GM12878 (cell line): ENCODE data around the gene CHD6. TPM values are rescaled to one million over a fixed set of nuclear protein-coding genes. Genes with fewer than 3 reads are reported as not detected.

Source experiments
- ATAC-seq: fragments of 200-7000 bp; cut with Tn5 transposase; 3 replicates; pipeline ENCODE4 v1.9.1; 2020; ENCODE audit warnings: mild to moderate bottlenecking, moderate library complexity
- BruUV-seq: library from RNA; stranded (reverse); fragments of 400-500 nt; replicated peaks from 2 replicates; lab custom pipeline; 2021; lab: Mats Ljungman, UMichigan
- CTCF ChIA-PET: fragments of 300-600 bp; sonication (Branson Sonifier 250); formaldehyde crosslinking; extraction: SDS; loops from one replicate; lab custom pipeline; 2021; ENCODE audit warnings: inconsistent platforms; lab: Yijun Ruan, JAX
- POLR2A ChIA-PET: fragments of 350-600 bp; formaldehyde crosslinking; extraction: SDS; loops from one replicate; lab custom pipeline; 2021; ENCODE audit warnings: inconsistent platforms; lab: Charles Lee
- RAD21 ChIA-PET: fragments of 300-600 bp; sonication (Branson Sonifier 250); formaldehyde crosslinking; loops from one replicate; lab custom pipeline; 2023; ENCODE audit warnings: antibody characterized with exemption; ENCODE audit not compliant: unreplicated experiment; lab: Charles Lee
- SMC1A ChIA-PET: fragments of 300-600 bp; sonication (Branson Sonifier 250); formaldehyde crosslinking; loops from one replicate; lab custom pipeline; 2023; ENCODE audit not compliant: unreplicated experiment, uncharacterized antibody; lab: Charles Lee
- DNase-seq: peaks from one replicate; pipeline ENCODE4 v3.0.0-alpha.2; 2011; ENCODE audit warnings: low read depth, low spot score
- FAIRE-seq: peaks from 3 replicates; lab custom pipeline; 2011; peaks lifted over from hg19 to GRCh38; lab: Jason Lieb, UNC
- H2AFZ ChIP-seq: 2 replicates; pipeline ENCODE4 v1.6.0; 2011; ENCODE audit warnings: low read depth, low read length, control low read depth; ENCODE audit not compliant: control insufficient read depth
- H3K27ac ChIP-seq: 2 replicates; pipeline ENCODE4 v1.5.1; 2011; ENCODE audit warnings: control low read depth; ENCODE audit not compliant: control insufficient read depth, insufficient read depth
- H3K27me3 ChIP-seq, 2 experiments: replicated peaks in 1 of 2; 2 replicates each; pipeline versions ENCODE4 v1.6.0 to v1.6.1; 2011; ENCODE audit warnings: low read length in 1 of 2; ENCODE audit not compliant: control insufficient read depth in 2 of 2, insufficient read depth in 2 of 2
- H3K36me3 ChIP-seq, 2 experiments: 2 replicates each; pipeline ENCODE4 v1.5.1; 2011; ENCODE audit warnings: low read length in 1 of 2; ENCODE audit not compliant: control insufficient read depth in 2 of 2, insufficient read depth in 2 of 2
- H3K4me1 ChIP-seq: 2 replicates; pipeline ENCODE4 v1.6.1; 2011; ENCODE audit warnings: mild to moderate bottlenecking, low read length, moderate library complexity, mixed read lengths; ENCODE audit not compliant: control insufficient read depth, insufficient read depth
- H3K4me2 ChIP-seq: 2 replicates; pipeline ENCODE4 v1.6.0; 2011; ENCODE audit warnings: control low read depth; ENCODE audit not compliant: control insufficient read depth, insufficient read depth
- H3K4me3 ChIP-seq: fragments of 200-600 bp; sonication (generic); 2 replicates; pipeline ENCODE4 v1.5.1; 2016
- H3K79me2 ChIP-seq: 2 replicates; pipeline ENCODE4 v1.6.0; 2011; ENCODE audit warnings: low read length; ENCODE audit not compliant: control insufficient read depth, insufficient read depth
- H3K9ac ChIP-seq: 2 replicates; pipeline ENCODE4 v1.8.0; 2011; ENCODE audit warnings: low read length, control low read depth, mixed read lengths; ENCODE audit not compliant: control insufficient read depth, insufficient read depth
- H3K9me3 ChIP-seq: replicated peaks from 3 replicates; pipeline ENCODE4 v1.5.1; 2011; ENCODE audit warnings: mild to moderate bottlenecking, low read length; ENCODE audit not compliant: control insufficient read depth, insufficient read depth
- H4K20me1 ChIP-seq: 2 replicates; pipeline ENCODE4 v1.6.0; 2011; ENCODE audit not compliant: control insufficient read depth, insufficient read depth
- KDM1A ChIP-seq: fragments of 200-600 bp; sonication (generic); IDR thresholded peaks from 2 replicates; pipeline ENCODE4 v1.6.1; 2016; ENCODE audit warnings: borderline replicate concordance
- MTA2 ChIP-seq: fragments of 450-650 bp; IDR thresholded peaks from 2 replicates; pipeline ENCODE4 v1.6.1; 2016; ENCODE audit warnings: low read depth, mild to moderate bottlenecking, moderate library complexity
- STAT1 ChIP-seq: fragments of 450-650 bp; conservative IDR thresholded peaks from 2 replicates; pipeline ENCODE4 v1.6.1; 2014; ENCODE audit warnings: antibody characterized with exemption, mild to moderate bottlenecking
- ZNF384 ChIP-seq: IDR thresholded peaks from 2 replicates; pipeline ENCODE4 v1.6.1; 2012; ENCODE audit warnings: low read depth, mild to moderate bottlenecking, low read length, improper control_type of control experiment, borderline replicate concordance
- WGBS: methylation state at CpG from one replicate; pipeline ENCODE4 v1.1.6; 2016; ENCODE audit warnings: low lambda C conversion rate; ENCODE audit not compliant: insufficient replicate concordance, insufficient coverage; ENCODE audit errors: missing lambda C conversion rate; 5-methylcytosine and 5-hydroxymethylcytosine counted together
- in situ Hi-C: fragments of 300-500 bp; cut with MboI; formaldehyde crosslinking; loops from 9 replicates; pipeline ENCODE4 v1.14.3; 2018; ENCODE audit warnings: mixed read lengths
- intact Hi-C: fragments of 100-400 bp; cut with micrococcal nuclease; formaldehyde crosslinking; loops from one replicate; pipeline ENCODE4 v1.14.2; 2022; ENCODE audit not compliant: unreplicated experiment
- polyA plus RNA-seq, 11 experiments: library from polyadenylated mRNA; depleted of rRNA in 4 of 11; unstranded in 6 of 11; stranded (reverse) in 5 of 11; fragments of >200 nt; fragmentation: Nextera tagmentation in 4 of 11; fragmentation: Illumina TruSeq in 1 of 11; extraction: Ambion mirVana in 4 of 11; extraction: Trizol in 1 of 11; gene quantifications; 1 replicate in 1 of 11; 2 replicates in 10 of 11; pipeline versions ENCODE4 v1.2.1 to v1.2.3, GENCODE V29; 2011 to 2016; ENCODE audit warnings: inconsistent platforms in 2 of 11, missing spikeins in 2 of 11, low read depth in 1 of 11
- total RNA-seq, 4 experiments: library from RNA; depleted of rRNA in 3 of 4; stranded (reverse); fragments of >200 nt in 3 of 4; fragmentation: Illumina TruSeq in 1 of 4; extraction: Trizol in 1 of 4; gene quantifications; 2 replicates each; pipeline versions ENCODE4 v1.2.1 to v1.2.3, GENCODE V29; 2013 to 2021
- TF ChIP-seq, protein P1 (sequence below): fragments of 450-650 bp; IDR thresholded peaks from 2 replicates; pipeline ENCODE4 v1.6.1; 2016; ENCODE audit warnings: mild to moderate bottlenecking
- TF ChIP-seq, protein P2 (sequence below): fragments of 450-650 bp; IDR thresholded peaks from 2 replicates; pipeline ENCODE4 v1.6.1; 2017; ENCODE audit warnings: mild to moderate bottlenecking, low read depth, inconsistent platforms; ENCODE audit not compliant: poor library complexity, severe bottlenecking
- TF ChIP-seq, protein P3 (sequence below): IDR thresholded peaks from 2 replicates; pipeline ENCODE4 v1.6.1; 2011; ENCODE audit warnings: low read depth, mild to moderate bottlenecking, low read length, moderate library complexity, borderline replicate concordance; ENCODE audit errors: extremely low read depth

Gene CHD6
- total and polyA plus RNA-seq, 10 of the 15 experiments (the other 5 are each of a cell fraction or from before 2014, with no cell fraction given): 4.3 to 25.5 (median 17.1) TPM

DNA sequence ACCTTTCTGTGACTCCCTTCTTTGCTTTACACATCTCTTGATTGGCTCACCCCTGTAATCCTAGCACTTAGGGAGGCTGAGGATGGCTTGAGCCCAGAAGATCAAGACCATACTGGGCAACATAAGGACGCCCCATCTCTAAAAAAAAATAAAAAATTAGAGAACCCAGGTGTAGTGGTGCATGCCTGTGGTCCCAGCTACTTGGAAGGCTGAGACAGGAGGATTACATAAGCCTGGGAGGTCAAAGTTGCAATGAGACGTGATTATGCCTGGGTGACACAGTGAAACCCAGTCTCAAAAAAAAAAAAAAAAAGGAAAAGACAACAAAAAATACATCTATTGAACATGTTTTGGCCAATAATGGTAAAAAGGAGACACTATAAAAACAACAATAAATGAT is 37.8 kb downstream of the CHD6 start:
- no peak for TF ChIP-seq ZNF384
- no peak for TF ChIP-seq MTA2
- TF ChIP-seq, protein P1, sequence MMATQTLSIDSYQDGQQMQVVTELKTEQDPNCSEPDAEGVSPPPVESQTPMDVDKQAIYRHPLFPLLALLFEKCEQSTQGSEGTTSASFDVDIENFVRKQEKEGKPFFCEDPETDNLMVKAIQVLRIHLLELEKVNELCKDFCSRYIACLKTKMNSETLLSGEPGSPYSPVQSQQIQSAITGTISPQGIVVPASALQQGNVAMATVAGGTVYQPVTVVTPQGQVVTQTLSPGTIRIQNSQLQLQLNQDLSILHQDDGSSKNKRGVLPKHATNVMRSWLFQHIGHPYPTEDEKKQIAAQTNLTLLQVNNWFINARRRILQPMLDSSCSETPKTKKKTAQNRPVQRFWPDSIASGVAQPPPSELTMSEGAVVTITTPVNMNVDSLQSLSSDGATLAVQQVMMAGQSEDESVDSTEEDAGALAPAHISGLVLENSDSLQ: no peak
- TF ChIP-seq, protein P2, sequence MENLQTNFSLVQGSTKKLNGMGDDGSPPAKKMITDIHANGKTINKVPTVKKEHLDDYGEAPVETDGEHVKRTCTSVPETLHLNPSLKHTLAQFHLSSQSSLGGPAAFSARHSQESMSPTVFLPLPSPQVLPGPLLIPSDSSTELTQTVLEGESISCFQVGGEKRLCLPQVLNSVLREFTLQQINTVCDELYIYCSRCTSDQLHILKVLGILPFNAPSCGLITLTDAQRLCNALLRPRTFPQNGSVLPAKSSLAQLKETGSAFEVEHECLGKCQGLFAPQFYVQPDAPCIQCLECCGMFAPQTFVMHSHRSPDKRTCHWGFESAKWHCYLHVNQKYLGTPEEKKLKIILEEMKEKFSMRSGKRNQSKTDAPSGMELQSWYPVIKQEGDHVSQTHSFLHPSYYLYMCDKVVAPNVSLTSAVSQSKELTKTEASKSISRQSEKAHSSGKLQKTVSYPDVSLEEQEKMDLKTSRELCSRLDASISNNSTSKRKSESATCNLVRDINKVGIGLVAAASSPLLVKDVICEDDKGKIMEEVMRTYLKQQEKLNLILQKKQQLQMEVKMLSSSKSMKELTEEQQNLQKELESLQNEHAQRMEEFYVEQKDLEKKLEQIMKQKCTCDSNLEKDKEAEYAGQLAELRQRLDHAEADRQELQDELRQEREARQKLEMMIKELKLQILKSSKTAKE: no peak
- no peak for TF ChIP-seq STAT1
- TF ChIP-seq KDM1A: no peak
- TF ChIP-seq, protein P3, sequence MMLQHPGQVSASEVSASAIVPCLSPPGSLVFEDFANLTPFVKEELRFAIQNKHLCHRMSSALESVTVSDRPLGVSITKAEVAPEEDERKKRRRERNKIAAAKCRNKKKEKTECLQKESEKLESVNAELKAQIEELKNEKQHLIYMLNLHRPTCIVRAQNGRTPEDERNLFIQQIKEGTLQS: no peak
- TF ChIP-seq, all 136 proteins: peak for 0
- in situ Hi-C loops: no loop called here
- SMC1A ChIA-PET: interaction anchor here (0.9 to 1.8 kb wide), 5 partner anchors 10 to 37 kb away, joined by 3 to 6 read pairs (median 5); no protein-coding TSS in a partner anchor
- POLR2A ChIA-PET: interaction anchor here (0.6 to 1.6 kb wide), 4 partner anchors 10 to 53 kb away, joined by 3 to 4 read pairs (median 4); partner anchors contain the start of gene CHD6
- no peaks in the 10 kb centered on the region; the same call in none of the 3 replicates for H3K9me3 ChIP-seq
- FAIRE-seq (no peak), ATAC-seq (no peak), DNase-seq (no peak)
- H3K4me3 ChIP-seq: no peak overlapping the region
- H3K9ac ChIP-seq: no peak overlapping the region
- no peaks in the 10 kb centered on the region for H3K27me3 ChIP-seq
- H3K79me2 ChIP-seq: peaks cover 20% of the 10 kb centered on the region
- 61% methylated on average over 2 of the region's 2 CpGs for WGBS
- peaks cover 0 to 4% of the 10 kb centered on the region in 2 experiments; a peak in 1 of 4 replicates for H3K36me3 ChIP-seq
- no peak overlapping the region for H2AFZ ChIP-seq
- CTCF ChIA-PET: interaction anchor here (0.6 to 1.1 kb wide), 4 partner anchors 8 to 519 kb away, joined by 3 read pairs; no protein-coding TSS in a partner anchor
- intact Hi-C loops: no loop called here
- no peaks in the 10 kb centered on the region for H4K20me1 ChIP-seq
- RAD21 ChIA-PET: interaction anchor here (0.7 to 2.2 kb wide), 4 partner anchors 10 to 38 kb away, joined by 3 to 6 read pairs (median 6); partner anchors contain the start of gene CHD6
- H3K4me2 ChIP-seq: no peak overlapping the region
- no peak overlapping the region for H3K27ac ChIP-seq
- no TSS peak for BruUV-seq
- no peaks in the 10 kb centered on the region for H3K4me1 ChIP-seq
